Measurements from ENCODE around the gene PRRT1B. TPM values are rescaled to one million over a fixed set of nuclear protein-coding genes. Genes with fewer than 3 reads are reported as not detected.

Gene PRRT1B
- total RNA-seq, 2 experiments from 2014 or later: not detected

GRCh38 chr9:131528186-131528585 lies 17.1 kb upstream of the PRRT1B start:
- Mint-ChIP-seq H3K27ac (peak overlapping the region; percentile 51), H3K4me3 (peak overlapping the region; percentile 78), H3K27me3 (no peaks in the 10 kb centered on the region), H3K36me3 (ENCODE audit: low read depth) (peaks cover 48% of the 10 kb centered on the region), H3K4me1 (ENCODE audit: low read depth) (peaks cover 24% of the 10 kb centered on the region), H3K9me3 (no peaks in the 10 kb centered on the region)
- Histone ChIP-seq H3K27ac (ENCODE audit: low read depth in 1 of 2, low read length in 2 of 2) (no peak overlapping the region), H3K4me1 (ENCODE audit: insufficient read depth, low read length) (peaks cover 20% of the 10 kb centered on the region), H3K27me3 (ENCODE audit: control insufficient read depth in 1 of 2, insufficient read depth in 2 of 2, low read length in 2 of 2) (no peaks in the 10 kb centered on the region), H3K9me3 (ENCODE audit: control insufficient read depth in 1 of 2, insufficient read depth in 1 of 2, low read length in 2 of 2) (no peaks in the 10 kb centered on the region), H3K4me3 (ENCODE audit: low read length) (no peak overlapping the region), H3K36me3 (ENCODE audit: insufficient read depth, low read length) (peaks cover 63% of the 10 kb centered on the region)
- no peak for TF ChIP-seq CTCF (IDR thresholded peaks at IDR 0.05)
- ChIA-PET POLR2A (no interaction called here), CTCF (no interaction called here)
- DNase-seq (no peak), ATAC-seq (ENCODE audit: poor library complexity) (no peak)
- intact Hi-C loops (cut with DNase I, micrococcal nuclease): no loop called here

GRCh38 chr9:131528886-131529505 lies 16.3 kb upstream of the PRRT1B start:
- H3K9me3 Mint-ChIP-seq: no peaks in the 10 kb centered on the region
- no peaks in the 10 kb centered on the region for H3K27me3 Mint-ChIP-seq
- peaks cover 41% of the 10 kb centered on the region for H3K36me3 Mint-ChIP-seq (ENCODE audit: low read depth)
- CTCF ChIA-PET: no interaction called here
- Histone ChIP-seq H3K36me3 (ENCODE audit: insufficient read depth, low read length) (peaks cover 55% of the 10 kb centered on the region), H3K9me3 (ENCODE audit: control insufficient read depth in 1 of 2, insufficient read depth in 1 of 2, low read length in 2 of 2) (no peaks in the 10 kb centered on the region), H3K4me1 (ENCODE audit: insufficient read depth, low read length) (peaks cover 23% of the 10 kb centered on the region), H3K4me3 (ENCODE audit: low read length) (no peak overlapping the region), H3K27me3 (ENCODE audit: control insufficient read depth in 1 of 2, insufficient read depth in 2 of 2, low read length in 2 of 2) (no peaks in the 10 kb centered on the region), H3K27ac (ENCODE audit: low read depth in 1 of 2, low read length in 2 of 2) (no peak overlapping the region)
- no peak for TF ChIP-seq CTCF (IDR thresholded peaks at IDR 0.05)
- DNase-seq (no peak), ATAC-seq (ENCODE audit: poor library complexity) (no peak)
- POLR2A ChIA-PET: no interaction called here
- H3K27ac Mint-ChIP-seq: no peak overlapping the region
- peaks cover 24% of the 10 kb centered on the region for H3K4me1 Mint-ChIP-seq (ENCODE audit: low read depth)
- peak overlapping the region; percentile 78 for H3K4me3 Mint-ChIP-seq
- intact Hi-C loops (cut with DNase I, micrococcal nuclease): no loop called here

GRCh38 chr9:131529597-131530545 lies 15.5 kb upstream of the PRRT1B start:
- POLR2A ChIA-PET: no interaction called here
- peaks cover 33% of the 10 kb centered on the region for H3K36me3 Mint-ChIP-seq (ENCODE audit: low read depth)

More at GRCh38 chr9:131529597-131530545, 15.5 kb upstream of the PRRT1B start:
- H3K4me1 ChIP-seq (ENCODE audit: insufficient read depth, low read length): peaks cover 31% of the 10 kb centered on the region
- ATAC-seq (ENCODE audit: poor library complexity): no peak
- intact Hi-C loops (cut with DNase I, micrococcal nuclease): loop anchor here in 1 of 2 experiments (1.0 to 10.0 kb wide), 3 partner anchors 27 to 555 kb away; no protein-coding TSS in a partner anchor
- Mint-ChIP-seq H3K4me3 (peak overlapping the region; percentile 85), H3K9me3 (no peaks in the 10 kb centered on the region), H3K4me1 (ENCODE audit: low read depth) (peaks cover 33% of the 10 kb centered on the region), H3K27me3 (no peaks in the 10 kb centered on the region), H3K27ac (no peak overlapping the region)
- TF ChIP-seq CTCF (IDR thresholded peaks at IDR 0.05): no peak
- peak overlapping the region in 1 of 2 donors; percentile 44 for H3K27ac ChIP-seq (ENCODE audit: low read depth in 1 of 2, low read length in 2 of 2)
- no peaks in the 10 kb centered on the region for H3K9me3 ChIP-seq (ENCODE audit: control insufficient read depth in 1 of 2, insufficient read depth in 1 of 2, low read length in 2 of 2)
- CTCF ChIA-PET: no interaction called here
- no peak for DNase-seq
- H3K36me3 ChIP-seq (ENCODE audit: insufficient read depth, low read length): peaks cover 47% of the 10 kb centered on the region
- no peaks in the 10 kb centered on the region for H3K27me3 ChIP-seq (ENCODE audit: control insufficient read depth in 1 of 2, insufficient read depth in 2 of 2, low read length in 2 of 2)
- peak overlapping the region; percentile 72 for H3K4me3 ChIP-seq (ENCODE audit: low read length)

All from CD4-positive, alpha-beta T cell (primary cell).